SU-DHL-6 (cell line): ENCODE measurements around the gene TUFT1.

Experiments used
- H2AFZ ChIP-seq: fragments of 200-600 bp; sonication (generic); 2 replicates; pipeline ENCODE4 v1.6.1; 2014; ENCODE audit warnings: low read depth, mild to moderate bottlenecking, moderate library complexity, mixed read lengths, antibody characterized with exemption, low read length; ENCODE audit not compliant: severe bottlenecking
- H3F3A ChIP-seq: fragments of 200-600 bp; shearing (Covaris generic); 2 replicates; pipeline ENCODE4 v1.6.0; 2016; ENCODE audit warnings: antibody characterized with exemption, mild to moderate bottlenecking; ENCODE audit not compliant: insufficient read depth
- H3K27ac ChIP-seq: fragments of 200-600 bp; sonication (generic); 2 replicates; pipeline ENCODE4 v1.5.1; 2016; ENCODE audit warnings: low read depth, mild to moderate bottlenecking, low read length, moderate library complexity, mixed read lengths
- H3K27me3 ChIP-seq: fragments of 200-600 bp; sonication (generic), shearing (Covaris generic); 2 replicates; pipeline ENCODE4 v1.6.0; 2014; ENCODE audit warnings: mild to moderate bottlenecking, low read length
- H3K36me3 ChIP-seq: fragments of 200-600 bp; sonication (generic); 2 replicates; pipeline ENCODE4 v1.6.1; 2014; ENCODE audit warnings: mild to moderate bottlenecking, low read length, mixed read lengths
- H3K4me2 ChIP-seq: fragments of 300-600, 200-600 bp; shearing (Covaris generic), sonication (generic); 2 replicates; pipeline ENCODE4 v1.6.0; 2014; ENCODE audit warnings: low read length, low read depth, mild to moderate bottlenecking; ENCODE audit not compliant: poor library complexity, severe bottlenecking
- H3K4me3 ChIP-seq: fragments of 200-600 bp; sonication (generic); 2 replicates; pipeline ENCODE4 v1.5.1; 2014; ENCODE audit warnings: antibody characterized with exemption, low read length, mild to moderate bottlenecking, mixed read lengths; ENCODE audit not compliant: insufficient read depth, poor library complexity, severe bottlenecking
- H3K79me2 ChIP-seq: fragments of 200-600 bp; sonication (generic); 2 replicates; pipeline ENCODE4 v1.6.1; 2014; ENCODE audit warnings: mild to moderate bottlenecking, low read length, moderate library complexity; ENCODE audit not compliant: insufficient read depth
- H3K9ac ChIP-seq: fragments of 200-600 bp; sonication (generic); 2 replicates; pipeline ENCODE4 v1.7.0; 2014; ENCODE audit warnings: mild to moderate bottlenecking, low read length
- H3K9me2 ChIP-seq: fragments of 200-600 bp; sonication (generic); replicated peaks from 2 replicates; pipeline ENCODE4 v1.6.1; 2014; ENCODE audit warnings: low read length; ENCODE audit not compliant: insufficient read depth
- H3K9me3 ChIP-seq: fragments of 200-600 bp; sonication (generic); 2 replicates; pipeline ENCODE4 v1.6.1; 2014; ENCODE audit warnings: low read length, mixed read lengths; ENCODE audit not compliant: insufficient read depth
- H4K20me1 ChIP-seq: fragments of 200-600 bp; sonication (generic); 2 replicates; pipeline ENCODE4 v1.6.1; 2014; ENCODE audit warnings: low read depth, mild to moderate bottlenecking, antibody characterized with exemption, low read length, moderate library complexity, mixed read lengths
- CTCF ChIP-seq: fragments of 200-600 bp; sonication (generic); IDR thresholded peaks from one replicate; pipeline ENCODE4 v1.5.1; 2017; ENCODE audit warnings: antibody characterized with exemption, mild to moderate bottlenecking, low read length, moderate library complexity; ENCODE audit not compliant: insufficient read depth, poor library complexity, severe bottlenecking
- EZH2phosphoT487 ChIP-seq: fragments of 200-600 bp; sonication (generic), shearing (Covaris generic); conservative IDR thresholded peaks from 2 replicates; pipeline ENCODE4 v1.6.1; 2018; ENCODE audit warnings: mild to moderate bottlenecking, antibody characterized with exemption, low read length, moderate library complexity, mixed read lengths

TUFT1 gene

GRCh38 chr1:151541752-151542151, 1.6 kb downstream of the TUFT1 start:
- Histone ChIP-seq H2AFZ (no peak overlapping the region), H3K4me3 (no peak overlapping the region), H3K79me2 (no peaks in the 10 kb centered on the region), H3K27me3 (no peaks in the 10 kb centered on the region), H3K27ac (no peak overlapping the region), H3K9ac (no peak overlapping the region), H3K4me2 (no peak overlapping the region), H3K9me3 (no peaks in the 10 kb centered on the region), H3F3A (no peaks in the 10 kb centered on the region), H3K36me3 (no peaks in the 10 kb centered on the region), H4K20me1 (no peaks in the 10 kb centered on the region), H3K9me2 (no peaks in the 10 kb centered on the region)
- TF ChIP-seq EZH2phosphoT487 (no peak), CTCF (no peak)

- no peaks in the 10 kb centered on the region for H3K79me2 ChIP-seq
- no peak overlapping the region for H3K27ac ChIP-seq
- no peak overlapping the region for H2AFZ ChIP-seq
- TF ChIP-seq EZH2phosphoT487: no peak
- TF ChIP-seq CTCF: no peak
- H3K9me3 ChIP-seq: no peaks in the 10 kb centered on the region
- no peaks in the 10 kb centered on the region for H4K20me1 ChIP-seq
- no peak overlapping the region for H3K4me3 ChIP-seq
- H3K9me2 ChIP-seq: no peaks in the 10 kb centered on the region
- H3K9ac ChIP-seq: no peak overlapping the region
- no peaks in the 10 kb centered on the region for H3K27me3 ChIP-seq
- H3F3A ChIP-seq: no peaks in the 10 kb centered on the region
- no peaks in the 10 kb centered on the region for H3K36me3 ChIP-seq
- no peak overlapping the region for H3K4me2 ChIP-seq
Observed at GRCh38 chr1:151542710-151543129, 2.6 kb downstream of the TUFT1 start.

GRCh38 chr1:151545542-151545941, 5.4 kb downstream of the TUFT1 start:
- Histone ChIP-seq H3K27me3 (no peaks in the 10 kb centered on the region), H3K9me2 (no peaks in the 10 kb centered on the region), H3K36me3 (no peaks in the 10 kb centered on the region), H4K20me1 (no peaks in the 10 kb centered on the region), H3K4me2 (no peak overlapping the region), H2AFZ (no peak overlapping the region), H3K27ac (no peak overlapping the region), H3K9ac (no peak overlapping the region), H3F3A (no peaks in the 10 kb centered on the region), H3K4me3 (no peak overlapping the region), H3K79me2 (no peaks in the 10 kb centered on the region), H3K9me3 (no peaks in the 10 kb centered on the region)
- TF ChIP-seq CTCF: no peak
- TF ChIP-seq EZH2phosphoT487: no peak
